ENCODE measurements around the gene ADIPOR2. TPM values are rescaled to one million over a fixed set of nuclear protein-coding genes. Genes with fewer than 3 reads are reported as not detected.

ADIPOR2 gene
- total and polyA plus RNA-seq, 9 donors, result 21.5 to 91.8 (median 42.0) TPM

DNA sequence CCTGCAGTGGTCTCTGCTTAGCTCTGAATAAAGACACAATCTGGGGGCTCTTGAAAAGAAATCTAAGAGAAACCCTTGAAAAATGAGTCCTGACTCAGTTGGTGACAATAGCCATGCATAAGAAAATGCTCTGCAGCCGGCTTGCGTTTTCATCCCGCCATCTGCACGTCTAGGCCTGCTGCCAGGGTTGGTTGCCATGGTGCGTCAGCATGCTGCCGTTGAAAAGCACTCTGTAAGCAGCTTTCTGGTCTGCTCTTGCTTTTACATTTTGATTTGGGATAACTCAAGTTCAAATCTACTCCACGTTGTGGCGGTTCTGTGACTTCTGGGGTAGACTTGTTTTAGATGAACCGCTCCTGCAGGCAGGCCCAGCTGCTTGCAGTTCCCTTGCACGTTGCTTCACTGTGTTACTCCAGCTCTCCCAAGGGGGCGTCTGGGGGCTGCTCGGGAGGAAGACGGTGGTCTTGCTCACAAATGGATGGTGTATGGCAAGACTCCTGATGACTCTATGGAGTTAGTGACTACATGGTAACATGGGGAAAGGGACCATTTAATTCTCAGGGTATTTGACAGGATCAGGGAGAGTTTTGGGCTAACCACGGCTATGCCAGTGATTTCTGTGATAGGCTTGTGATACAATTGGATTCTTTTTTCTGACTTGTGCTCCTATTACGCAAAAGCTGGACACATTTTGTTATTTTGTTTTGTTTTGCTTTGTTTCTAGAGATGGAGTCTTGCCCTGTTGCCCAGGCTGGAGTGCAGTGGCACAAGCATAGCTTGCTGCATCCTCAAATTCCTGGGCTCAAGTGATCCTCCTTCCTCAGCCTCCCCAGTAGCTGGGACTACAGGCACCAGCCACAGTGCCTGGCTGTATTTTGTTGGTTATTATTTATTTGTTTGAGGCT is 46.1 kb upstream of the ADIPOR2 start:
- no peaks in the 10 kb centered on the region for H3K36me3 ChIP-seq
- H3K4me3 ChIP-seq, result no peak overlapping the region
- DNase-seq, result peak; percentile 82 to 92 (median 85)
- H3K9me3 ChIP-seq, result no peaks in the 10 kb centered on the region
- peaks cover 4% of the 10 kb centered on the region for H3K4me1 ChIP-seq (ENCODE audit: insufficient read depth)
- H3K27me3 ChIP-seq, result no peaks in the 10 kb centered on the region
- WGBS, 3 donors, result 15 to 20% (median 16%) methylated on average over 15 of the region's 15 CpGs
- intact Hi-C loops (cut with DNase I), result loop anchor here in 1 of 4 donors (10.0 kb wide), 1 partner anchor 940 kb away; no protein-coding TSS in a partner anchor
- H3K27ac ChIP-seq, result peak overlapping the region in 1 of 2 donors; percentile 59
- TF ChIP-seq, protein P1, sequence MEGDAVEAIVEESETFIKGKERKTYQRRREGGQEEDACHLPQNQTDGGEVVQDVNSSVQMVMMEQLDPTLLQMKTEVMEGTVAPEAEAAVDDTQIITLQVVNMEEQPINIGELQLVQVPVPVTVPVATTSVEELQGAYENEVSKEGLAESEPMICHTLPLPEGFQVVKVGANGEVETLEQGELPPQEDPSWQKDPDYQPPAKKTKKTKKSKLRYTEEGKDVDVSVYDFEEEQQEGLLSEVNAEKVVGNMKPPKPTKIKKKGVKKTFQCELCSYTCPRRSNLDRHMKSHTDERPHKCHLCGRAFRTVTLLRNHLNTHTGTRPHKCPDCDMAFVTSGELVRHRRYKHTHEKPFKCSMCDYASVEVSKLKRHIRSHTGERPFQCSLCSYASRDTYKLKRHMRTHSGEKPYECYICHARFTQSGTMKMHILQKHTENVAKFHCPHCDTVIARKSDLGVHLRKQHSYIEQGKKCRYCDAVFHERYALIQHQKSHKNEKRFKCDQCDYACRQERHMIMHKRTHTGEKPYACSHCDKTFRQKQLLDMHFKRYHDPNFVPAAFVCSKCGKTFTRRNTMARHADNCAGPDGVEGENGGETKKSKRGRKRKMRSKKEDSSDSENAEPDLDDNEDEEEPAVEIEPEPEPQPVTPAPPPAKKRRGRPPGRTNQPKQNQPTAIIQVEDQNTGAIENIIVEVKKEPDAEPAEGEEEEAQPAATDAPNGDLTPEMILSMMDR (IDR thresholded peaks at IDR 0.05), result no peak
- no peak for TF ChIP-seq EP300 (IDR thresholded peaks at IDR 0.05)
- TF ChIP-seq POLR2A (IDR thresholded peaks at IDR 0.05), result no peak

DNA sequence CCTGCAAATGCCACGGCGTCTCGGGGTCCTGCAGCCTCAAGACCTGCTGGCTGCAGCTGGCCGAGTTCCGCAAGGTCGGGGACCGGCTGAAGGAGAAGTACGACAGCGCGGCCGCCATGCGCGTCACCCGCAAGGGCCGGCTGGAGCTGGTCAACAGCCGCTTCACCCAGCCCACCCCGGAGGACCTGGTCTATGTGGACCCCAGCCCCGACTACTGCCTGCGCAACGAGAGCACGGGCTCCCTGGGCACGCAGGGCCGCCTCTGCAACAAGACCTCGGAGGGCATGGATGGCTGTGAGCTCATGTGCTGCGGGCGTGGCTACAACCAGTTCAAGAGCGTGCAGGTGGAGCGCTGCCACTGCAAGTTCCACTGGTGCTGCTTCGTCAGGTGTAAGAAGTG is 45.1 kb upstream of the ADIPOR2 start:
- no peak overlapping the region for H3K4me3 ChIP-seq
- TF ChIP-seq, protein P1 (IDR thresholded peaks at IDR 0.05), result no peak
- no peak for TF ChIP-seq EP300 (IDR thresholded peaks at IDR 0.05)
- intact Hi-C loops (cut with DNase I), result loop anchor here in 1 of 4 donors (10.0 kb wide), 1 partner anchor 939 kb away; no protein-coding TSS in a partner anchor
- no peak overlapping the region for H3K27ac ChIP-seq
- no peaks in the 10 kb centered on the region for H3K36me3 ChIP-seq
- H3K4me1 ChIP-seq (ENCODE audit: insufficient read depth), result peaks cover 5% of the 10 kb centered on the region
- peak in 1 of 5 donors; percentile 37 for DNase-seq
- H3K27me3 ChIP-seq, result no peaks in the 10 kb centered on the region
- no peaks in the 10 kb centered on the region for H3K9me3 ChIP-seq
- 95 to 98% (median 97%) methylated on average over 29 of the region's 29 CpGs for WGBS, 3 donors

DNA sequence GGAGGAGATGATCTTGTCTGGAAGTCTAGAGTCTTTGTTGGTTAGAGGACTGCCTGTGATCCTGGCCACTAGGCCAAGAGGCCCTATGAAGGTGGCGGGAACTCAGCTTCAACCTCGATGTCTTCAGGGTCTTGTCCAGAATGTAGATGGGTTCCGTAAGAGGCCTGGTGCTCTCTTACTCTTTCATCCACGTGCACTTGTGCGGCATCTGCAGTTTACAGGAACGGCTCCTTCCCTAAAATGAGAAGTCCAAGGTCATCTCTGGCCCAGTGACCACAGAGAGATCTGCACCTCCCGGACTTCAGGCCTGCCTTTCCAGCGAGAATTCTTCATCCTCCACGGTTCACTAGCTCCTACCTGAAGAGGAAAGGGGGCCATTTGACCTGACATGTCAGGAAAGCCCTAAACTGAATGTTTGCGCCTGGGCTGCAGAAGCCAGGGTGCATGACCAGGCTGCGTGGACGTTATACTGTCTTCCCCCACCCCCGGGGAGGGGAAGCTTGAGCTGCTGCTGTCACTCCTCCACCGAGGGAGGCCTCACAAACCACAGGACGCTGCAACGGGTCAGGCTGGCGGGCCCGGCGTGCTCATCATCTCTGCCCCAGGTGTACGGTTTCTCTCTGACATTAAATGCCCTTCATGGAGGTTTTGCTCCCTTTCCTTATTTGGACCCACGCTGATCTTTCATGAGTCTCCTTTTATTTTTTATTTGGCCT is 44.1 kb upstream of the ADIPOR2 start:
- intact Hi-C loops (cut with DNase I), result loop anchor here in 1 of 4 donors (10.0 kb wide), 1 partner anchor 938 kb away; no protein-coding TSS in a partner anchor
- Histone ChIP-seq H3K27ac (no peak overlapping the region), H3K4me1 (ENCODE audit: insufficient read depth) (peaks cover 6% of the 10 kb centered on the region)

DNA sequence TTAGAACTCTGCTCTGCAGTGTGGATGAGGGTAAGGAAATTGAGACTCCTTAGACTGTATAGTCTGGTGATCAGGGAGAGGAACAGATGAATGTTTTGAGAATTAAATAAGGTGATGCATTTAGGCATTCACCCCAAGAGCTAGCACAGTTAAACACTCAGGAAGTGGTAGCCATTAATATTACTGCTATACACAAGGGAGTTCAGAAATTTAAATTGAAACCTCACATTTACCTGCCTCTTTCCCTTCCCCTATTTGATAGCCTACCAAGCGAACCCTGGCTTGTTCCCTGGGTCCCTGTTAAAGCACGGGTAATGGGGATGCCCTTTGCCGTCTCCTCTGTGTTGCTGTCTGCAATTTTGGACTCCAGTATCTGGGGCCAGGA is 43.6 kb upstream of the ADIPOR2 start:
- Histone ChIP-seq H3K36me3 (no peaks in the 10 kb centered on the region), H3K27ac (no peak overlapping the region), H3K4me1 (ENCODE audit: insufficient read depth) (peaks cover 6% of the 10 kb centered on the region), H3K4me3 (no peak overlapping the region), H3K27me3 (no peaks in the 10 kb centered on the region), H3K9me3 (no peaks in the 10 kb centered on the region)
- DNase-seq, result no peak
- 89 to 92% (median 91%) methylated on average over 3 of the region's 3 CpGs for WGBS, 3 donors
- intact Hi-C loops (cut with DNase I), result loop anchor here in 1 of 4 donors (10.0 kb wide), 1 partner anchor 938 kb away; no protein-coding TSS in a partner anchor
- TF ChIP-seq, protein P1 (IDR thresholded peaks at IDR 0.05), result no peak
- TF ChIP-seq POLR2A (IDR thresholded peaks at IDR 0.05) (no peak), EP300 (IDR thresholded peaks at IDR 0.05) (no peak)

More for the DNA sequence above, 44.1 kb upstream of the ADIPOR2 start:
- WGBS, 3 donors, result 70 to 82% (median 77%) methylated on average over 17 to 21 of the region's 21 CpGs
- no peaks in the 10 kb centered on the region for H3K9me3 ChIP-seq
- H3K4me3 ChIP-seq, result no peak overlapping the region
- no peaks in the 10 kb centered on the region for H3K36me3 ChIP-seq
- no peaks in the 10 kb centered on the region for H3K27me3 ChIP-seq
- TF ChIP-seq POLR2A (IDR thresholded peaks at IDR 0.05), result no peak
- TF ChIP-seq, protein P1 (IDR thresholded peaks at IDR 0.05), result no peak
- no peak for TF ChIP-seq EP300 (IDR thresholded peaks at IDR 0.05)
- no peak for DNase-seq

All from ovary (tissue), 9 donors.